ENCODE results near the gene SENP5.

SENP5 gene

GRCh38 chr3:196970547-196971093 lies 102.9 kb downstream of the SENP5 start:
- H3K27me3 ChIP-seq (ENCODE audit: low read depth, low read length): no peaks in the 10 kb centered on the region
- no peak overlapping the region for H3K4me3 ChIP-seq (ENCODE audit: low read depth in 1 of 2, low read length in 2 of 2)

GRCh38 chr3:196971094-196971698 lies 103.5 kb downstream of the SENP5 start:
- Histone ChIP-seq H3K27me3 (ENCODE audit: low read depth, low read length) (no peaks in the 10 kb centered on the region), H3K9me3 (ENCODE audit: control insufficient read depth in 1 of 2, low read length in 2 of 2) (no peaks in the 10 kb centered on the region), H3K27ac (ENCODE audit: low read length) (no peak overlapping the region), H3K4me1 (ENCODE audit: control insufficient read depth in 1 of 2, insufficient read depth in 2 of 2, low read length in 2 of 2) (peaks cover 5 to 11% of the 10 kb centered on the region in 2 donors), H3K36me3 (ENCODE audit: control insufficient read depth in 1 of 2, insufficient read depth in 2 of 2, low read length in 2 of 2) (no peaks in the 10 kb centered on the region), H3K4me3 (ENCODE audit: low read depth in 1 of 2, low read length in 2 of 2) (no peak overlapping the region)

More at GRCh38 chr3:196970547-196971093, 102.9 kb downstream of the SENP5 start:
- peaks cover 5 to 11% of the 10 kb centered on the region in 2 donors for H3K4me1 ChIP-seq (ENCODE audit: control insufficient read depth in 1 of 2, insufficient read depth in 2 of 2, low read length in 2 of 2)
- no peaks in the 10 kb centered on the region for H3K36me3 ChIP-seq (ENCODE audit: control insufficient read depth in 1 of 2, insufficient read depth in 2 of 2, low read length in 2 of 2)
- no peak overlapping the region for H3K27ac ChIP-seq (ENCODE audit: low read length)
- no peaks in the 10 kb centered on the region for H3K9me3 ChIP-seq (ENCODE audit: control insufficient read depth in 1 of 2, low read length in 2 of 2)

GRCh38 chr3:196974661-196975060 lies 106.9 kb downstream of the SENP5 start:
- Histone ChIP-seq H3K9me3 (ENCODE audit: control insufficient read depth in 1 of 2, low read length in 2 of 2) (no peaks in the 10 kb centered on the region), H3K4me1 (ENCODE audit: control insufficient read depth in 1 of 2, insufficient read depth in 2 of 2, low read length in 2 of 2) (no peaks in the 10 kb centered on the region), H3K36me3 (ENCODE audit: control insufficient read depth in 1 of 2, insufficient read depth in 2 of 2, low read length in 2 of 2) (no peaks in the 10 kb centered on the region), H3K27ac (ENCODE audit: low read length) (no peak overlapping the region), H3K27me3 (ENCODE audit: low read depth, low read length) (no peaks in the 10 kb centered on the region), H3K4me3 (ENCODE audit: low read depth in 1 of 2, low read length in 2 of 2) (no peak overlapping the region)

GRCh38 chr3:196975349-196975748 lies 107.6 kb downstream of the SENP5 start:
- Histone ChIP-seq H3K4me1 (ENCODE audit: control insufficient read depth in 1 of 2, insufficient read depth in 2 of 2, low read length in 2 of 2) (no peaks in the 10 kb centered on the region), H3K4me3 (ENCODE audit: low read depth in 1 of 2, low read length in 2 of 2) (no peak overlapping the region), H3K9me3 (ENCODE audit: control insufficient read depth in 1 of 2, low read length in 2 of 2) (no peaks in the 10 kb centered on the region), H3K36me3 (ENCODE audit: control insufficient read depth in 1 of 2, insufficient read depth in 2 of 2, low read length in 2 of 2) (no peaks in the 10 kb centered on the region), H3K27me3 (ENCODE audit: low read depth, low read length) (no peaks in the 10 kb centered on the region), H3K27ac (ENCODE audit: low read length) (no peak overlapping the region)

GRCh38 chr3:196976941-196977340 lies 109.2 kb downstream of the SENP5 start:
- no peaks in the 10 kb centered on the region for H3K4me1 ChIP-seq (ENCODE audit: control insufficient read depth in 1 of 2, insufficient read depth in 2 of 2, low read length in 2 of 2)
- H3K9me3 ChIP-seq (ENCODE audit: control insufficient read depth in 1 of 2, low read length in 2 of 2): no peaks in the 10 kb centered on the region
- H3K27me3 ChIP-seq (ENCODE audit: low read depth, low read length): no peaks in the 10 kb centered on the region
- H3K27ac ChIP-seq (ENCODE audit: low read length): no peak overlapping the region
- H3K4me3 ChIP-seq (ENCODE audit: low read depth in 1 of 2, low read length in 2 of 2): no peak overlapping the region
- H3K36me3 ChIP-seq (ENCODE audit: control insufficient read depth in 1 of 2, insufficient read depth in 2 of 2, low read length in 2 of 2): no peaks in the 10 kb centered on the region

GRCh38 chr3:196979545-196979944 lies 111.8 kb downstream of the SENP5 start:
- no peak overlapping the region for H3K27ac ChIP-seq (ENCODE audit: low read length)
- no peaks in the 10 kb centered on the region for H3K4me1 ChIP-seq (ENCODE audit: control insufficient read depth in 1 of 2, insufficient read depth in 2 of 2, low read length in 2 of 2)
- no peaks in the 10 kb centered on the region for H3K36me3 ChIP-seq (ENCODE audit: control insufficient read depth in 1 of 2, insufficient read depth in 2 of 2, low read length in 2 of 2)
- no peak overlapping the region for H3K4me3 ChIP-seq (ENCODE audit: low read depth in 1 of 2, low read length in 2 of 2)
- H3K9me3 ChIP-seq (ENCODE audit: control insufficient read depth in 1 of 2, low read length in 2 of 2): peaks cover 5 to 7% of the 10 kb centered on the region in 2 donors
- H3K27me3 ChIP-seq (ENCODE audit: low read depth, low read length): no peaks in the 10 kb centered on the region

- H3K9me3 ChIP-seq (ENCODE audit: control insufficient read depth in 1 of 2, low read length in 2 of 2): peaks cover 5 to 7% of the 10 kb centered on the region in 2 donors
- no peak overlapping the region for H3K4me3 ChIP-seq (ENCODE audit: low read depth in 1 of 2, low read length in 2 of 2)
- no peak overlapping the region for H3K27ac ChIP-seq (ENCODE audit: low read length)
- H3K4me1 ChIP-seq (ENCODE audit: control insufficient read depth in 1 of 2, insufficient read depth in 2 of 2, low read length in 2 of 2): no peaks in the 10 kb centered on the region
- H3K36me3 ChIP-seq (ENCODE audit: control insufficient read depth in 1 of 2, insufficient read depth in 2 of 2, low read length in 2 of 2): no peaks in the 10 kb centered on the region
- no peaks in the 10 kb centered on the region for H3K27me3 ChIP-seq (ENCODE audit: low read depth, low read length)
These were observed 113.9 kb downstream of the SENP5 start for GRCh38 chr3:196981657-196982056.

GRCh38 chr3:196983186-196983585 lies 115.5 kb downstream of the SENP5 start:
- no peaks in the 10 kb centered on the region for H3K4me1 ChIP-seq (ENCODE audit: control insufficient read depth in 1 of 2, insufficient read depth in 2 of 2, low read length in 2 of 2)

More at GRCh38 chr3:196983186-196983585, 115.5 kb downstream of the SENP5 start:
- Histone ChIP-seq H3K9me3 (ENCODE audit: control insufficient read depth in 1 of 2, low read length in 2 of 2) (peaks cover 5 to 7% of the 10 kb centered on the region in 2 donors), H3K36me3 (ENCODE audit: control insufficient read depth in 1 of 2, insufficient read depth in 2 of 2, low read length in 2 of 2) (no peaks in the 10 kb centered on the region), H3K4me3 (ENCODE audit: low read depth in 1 of 2, low read length in 2 of 2) (no peak overlapping the region), H3K27me3 (ENCODE audit: low read depth, low read length) (no peaks in the 10 kb centered on the region), H3K27ac (ENCODE audit: low read length) (no peak overlapping the region)
